HG03159 (cell line): ENCODE results near the gene RYR3.

ENCODE experiments used
- ATAC-seq: cut with Tn5 transposase; IDR thresholded peaks from one replicate; pipeline ENCODE4 v1.9.1; 2021; ENCODE audit warnings: mild to moderate bottlenecking, moderate library complexity; ENCODE audit not compliant: unreplicated experiment

RYR3 gene

GRCh38 chr15:33858836-33859235, 548.1 kb downstream of the RYR3 start:
- no peak for ATAC-seq

GRCh38 chr15:33859992-33860545, 549.3 kb downstream of the RYR3 start:
- ATAC-seq: no peak

- no peak for ATAC-seq
Measured at GRCh38 chr15:33860754-33861153, 550.0 kb downstream of the RYR3 start.

- ATAC-seq: no peak
Measured at GRCh38 chr15:33864360-33865075, 553.8 kb downstream of the RYR3 start.

GRCh38 chr15:33865416-33865815, 554.6 kb downstream of the RYR3 start:
- ATAC-seq: no peak

- ATAC-seq: no peak
Measured at GRCh38 chr15:33866101-33866737, 555.5 kb downstream of the RYR3 start.

GRCh38 chr15:33871980-33872379, 561.2 kb downstream of the RYR3 start:
- ATAC-seq: no peak

GRCh38 chr15:33872416-33873106, 561.8 kb downstream of the RYR3 start:
- ATAC-seq: no peak

- no peak for ATAC-seq
Measured at GRCh38 chr15:33874156-33874555, 563.4 kb downstream of the RYR3 start.

GRCh38 chr15:33882921-33883320, 572.2 kb downstream of the RYR3 start:
- ATAC-seq: no peak

GRCh38 chr15:33888176-33888575, 577.4 kb downstream of the RYR3 start:
- ATAC-seq: no peak

- ATAC-seq: peak; percentile 65
Measured at GRCh38 chr15:33894193-33894592, 583.4 kb downstream of the RYR3 start.

- ATAC-seq: no peak
Measured at GRCh38 chr15:33902043-33902442, 591.3 kb downstream of the RYR3 start.

GRCh38 chr15:33903661-33904060, 592.9 kb downstream of the RYR3 start:
- ATAC-seq: no peak

GRCh38 chr15:33907326-33907725, 596.6 kb downstream of the RYR3 start:
- no peak for ATAC-seq

- no peak for ATAC-seq
Measured at GRCh38 chr15:33908406-33908805, 597.6 kb downstream of the RYR3 start.

- no peak for ATAC-seq
Measured at GRCh38 chr15:33910741-33911140, 600.0 kb downstream of the RYR3 start.

- no peak for ATAC-seq
Measured at GRCh38 chr15:33912326-33912725, 601.6 kb downstream of the RYR3 start.

GRCh38 chr15:33913459-33913858, 602.7 kb downstream of the RYR3 start:
- no peak for ATAC-seq
